HG02973 (cell line): ENCODE measurements around the gene SRGAP2C.
"Not testable (repeated sequence)": the region's sequence is repeated elsewhere in the genome, so short reads cannot be mapped to it uniquely, and the experiment has no call there.

ENCODE experiments used
- ATAC-seq: cut with Tn5 transposase; IDR thresholded peaks from one replicate; pipeline ENCODE4 v1.9.1; 2021; ENCODE audit warnings: moderate library complexity; ENCODE audit not compliant: unreplicated experiment

The SRGAP2C gene

DNA sequence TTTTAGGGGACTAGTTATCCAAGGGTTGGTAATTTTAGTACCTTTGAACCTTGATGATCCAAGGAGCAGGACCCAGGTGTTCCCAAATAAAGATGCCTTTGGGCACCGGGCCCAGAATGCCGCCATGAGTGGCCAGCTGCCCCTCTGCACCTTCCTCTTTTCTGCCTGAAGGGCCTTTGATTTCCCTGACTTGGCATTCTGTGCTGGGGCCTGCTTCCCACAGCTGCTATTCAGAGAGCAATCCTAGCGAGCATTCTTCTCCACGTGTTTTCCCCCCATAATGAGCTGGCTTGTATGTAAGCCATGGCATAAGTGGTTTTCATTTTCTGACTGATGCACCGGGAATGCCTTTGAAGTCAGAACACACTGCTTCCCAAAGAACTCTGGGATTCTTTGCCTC lies 184.1 kb downstream of the SRGAP2C start:
- not testable (repeated sequence) for ATAC-seq

DNA sequence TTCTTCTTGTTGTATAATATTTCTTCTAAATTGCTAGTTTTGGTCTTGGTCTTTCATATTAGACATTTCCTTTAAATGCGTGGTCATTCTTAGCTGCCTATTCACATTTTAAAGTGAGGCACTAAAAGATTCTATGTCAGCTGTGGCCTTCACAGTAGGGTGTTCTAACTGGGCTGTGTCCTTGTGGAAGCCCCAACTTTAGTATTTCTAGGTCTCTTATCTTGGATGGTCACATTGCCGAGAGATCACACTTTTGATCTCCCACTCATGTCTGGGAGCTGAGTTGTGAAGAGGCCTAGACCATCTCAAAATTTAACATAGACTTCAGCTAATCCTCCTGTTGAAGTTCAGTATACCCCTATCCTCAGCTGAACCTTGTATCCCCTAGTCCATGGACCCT lies 185.2 kb downstream of the SRGAP2C start:
- not testable (repeated sequence) for ATAC-seq

GRCh38 chr1:121374851-121375367 lies 190.1 kb downstream of the SRGAP2C start:
- not testable (repeated sequence) for ATAC-seq

- ATAC-seq, result not testable (repeated sequence)
These were observed 192.2 kb downstream of the SRGAP2C start for GRCh38 chr1:121376986-121377385.

GRCh38 chr1:121378757-121379156 lies 194.0 kb downstream of the SRGAP2C start:
- ATAC-seq, result not testable (repeated sequence)

DNA sequence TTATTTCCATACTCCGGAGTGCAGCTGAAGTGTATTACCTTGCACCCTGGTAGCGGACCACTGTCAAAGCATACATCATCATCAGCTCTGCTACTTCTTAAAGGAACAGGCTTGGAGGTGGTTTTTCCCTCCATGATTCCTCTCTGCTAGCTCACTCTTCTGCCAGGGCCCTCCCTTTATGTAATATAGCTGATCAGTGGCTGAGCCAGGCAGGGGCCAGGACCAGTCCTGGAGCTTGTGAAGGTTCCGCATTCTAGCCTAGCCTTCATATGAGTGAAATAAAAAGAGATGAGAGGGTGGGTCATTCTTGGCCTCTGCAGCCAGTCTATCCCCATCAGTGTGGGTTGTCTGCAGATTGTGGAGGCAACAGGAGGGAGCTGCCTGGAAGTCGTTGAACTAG lies 200.0 kb downstream of the SRGAP2C start:
- ATAC-seq, result not testable (repeated sequence)

DNA sequence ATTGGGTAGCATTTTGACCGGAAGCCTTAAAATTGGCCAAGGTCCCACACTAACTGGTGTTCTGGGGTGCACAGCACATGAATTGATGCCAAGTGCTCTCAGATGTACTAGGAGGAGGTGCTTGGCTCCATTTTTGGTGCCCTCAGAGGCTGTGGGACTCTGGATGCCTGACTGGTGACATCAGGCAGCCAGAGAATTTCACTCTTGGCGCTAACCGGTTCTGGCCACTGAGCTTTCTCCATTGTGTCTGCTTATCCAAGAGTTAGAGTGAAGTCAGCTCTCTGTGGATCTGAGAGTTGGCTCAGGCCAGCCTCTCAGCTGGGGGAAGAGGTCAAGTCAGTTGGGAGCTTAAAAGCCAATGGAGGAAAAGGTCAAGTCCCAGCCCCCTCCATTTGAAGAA lies 200.4 kb downstream of the SRGAP2C start:
- not testable (repeated sequence) for ATAC-seq

GRCh38 chr1:121385563-121386288 lies 201.0 kb downstream of the SRGAP2C start:
- not testable (repeated sequence) for ATAC-seq

DNA sequence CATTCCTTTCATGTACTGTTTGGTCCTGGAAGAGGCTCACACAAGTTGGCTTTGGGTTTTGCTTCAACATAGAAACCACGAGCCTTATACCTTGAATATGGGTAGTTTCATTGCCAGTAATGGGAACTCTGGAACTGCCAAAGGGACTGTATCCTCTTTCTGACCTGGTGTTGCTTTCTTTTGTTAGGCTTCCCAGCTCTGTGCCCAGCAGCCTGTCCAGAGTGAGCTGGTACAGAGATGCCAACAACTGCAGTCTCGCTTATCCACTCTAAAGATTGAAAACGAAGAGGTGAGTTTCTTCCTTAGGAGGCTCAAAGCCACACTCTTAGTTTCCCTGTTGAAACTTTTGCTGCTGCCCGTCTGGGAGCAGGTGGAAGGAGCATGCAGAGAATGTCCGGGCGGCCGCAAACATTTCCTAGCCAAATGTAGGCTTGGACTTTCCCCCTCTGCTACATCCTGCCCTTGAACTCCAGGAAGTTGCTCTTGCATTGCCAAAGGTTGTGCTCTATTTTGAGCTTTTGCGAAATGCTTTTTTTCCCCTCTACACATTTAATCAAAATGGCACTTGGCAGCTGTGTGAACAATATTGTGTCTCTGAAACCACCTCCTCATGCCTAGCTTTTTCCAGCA lies 201.7 kb downstream of the SRGAP2C start:
- ATAC-seq, result not testable (repeated sequence)

DNA sequence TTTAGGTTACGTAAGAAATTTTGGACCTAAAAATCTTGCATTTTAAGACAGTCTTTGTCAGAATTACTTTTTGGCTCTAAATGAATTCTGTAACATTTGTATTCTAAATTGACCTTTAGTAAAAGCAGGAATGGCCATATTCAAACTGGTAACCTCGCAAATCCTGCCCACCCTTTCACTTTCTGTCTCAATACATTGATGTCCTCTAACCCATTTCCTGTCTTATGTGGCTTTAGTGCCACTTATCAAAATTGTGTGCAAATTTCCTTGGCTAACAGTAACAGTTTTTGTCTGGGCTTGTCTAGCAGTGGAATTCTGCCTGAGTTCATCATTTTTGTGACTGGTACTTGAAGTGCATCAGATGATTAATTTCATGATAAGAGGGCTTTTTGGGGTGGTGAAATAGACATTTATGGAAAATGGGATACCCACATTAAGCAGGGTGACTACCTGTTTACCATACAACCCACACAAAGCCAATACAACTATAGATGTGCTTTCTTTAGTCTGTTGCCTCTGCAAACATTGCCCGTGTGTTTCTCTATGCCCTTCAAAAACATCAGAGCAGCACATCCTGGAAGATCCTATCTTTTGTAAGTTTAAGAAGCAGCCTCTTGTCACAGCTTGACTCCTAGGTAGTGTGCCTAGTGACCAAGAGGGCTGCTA lies 205.3 kb downstream of the SRGAP2C start:
- ATAC-seq, result not testable (repeated sequence)

DNA sequence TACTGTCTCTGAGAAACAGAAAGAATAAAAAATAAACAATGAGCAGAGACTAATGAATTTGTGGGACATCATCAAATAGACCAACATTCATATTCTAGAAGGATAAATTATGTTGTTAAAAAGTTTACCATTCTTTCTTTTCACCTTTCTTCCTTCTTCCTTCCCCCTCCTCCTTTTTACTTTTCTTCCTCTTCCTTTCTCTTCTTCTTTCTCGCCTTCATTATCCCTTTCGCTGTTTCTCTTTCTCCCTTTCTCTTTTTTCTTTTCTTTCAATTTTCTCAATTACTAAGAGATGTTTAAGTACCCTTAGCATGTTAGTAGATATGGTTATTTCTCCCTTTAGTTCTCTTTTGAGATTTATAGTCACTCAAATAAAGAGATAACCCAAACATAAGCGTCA lies 207.4 kb downstream of the SRGAP2C start:
- ATAC-seq, result not testable (repeated sequence)

- ATAC-seq, result not testable (repeated sequence)
These were observed 211.0 kb downstream of the SRGAP2C start for GRCh38 chr1:121395718-121396201.

DNA sequence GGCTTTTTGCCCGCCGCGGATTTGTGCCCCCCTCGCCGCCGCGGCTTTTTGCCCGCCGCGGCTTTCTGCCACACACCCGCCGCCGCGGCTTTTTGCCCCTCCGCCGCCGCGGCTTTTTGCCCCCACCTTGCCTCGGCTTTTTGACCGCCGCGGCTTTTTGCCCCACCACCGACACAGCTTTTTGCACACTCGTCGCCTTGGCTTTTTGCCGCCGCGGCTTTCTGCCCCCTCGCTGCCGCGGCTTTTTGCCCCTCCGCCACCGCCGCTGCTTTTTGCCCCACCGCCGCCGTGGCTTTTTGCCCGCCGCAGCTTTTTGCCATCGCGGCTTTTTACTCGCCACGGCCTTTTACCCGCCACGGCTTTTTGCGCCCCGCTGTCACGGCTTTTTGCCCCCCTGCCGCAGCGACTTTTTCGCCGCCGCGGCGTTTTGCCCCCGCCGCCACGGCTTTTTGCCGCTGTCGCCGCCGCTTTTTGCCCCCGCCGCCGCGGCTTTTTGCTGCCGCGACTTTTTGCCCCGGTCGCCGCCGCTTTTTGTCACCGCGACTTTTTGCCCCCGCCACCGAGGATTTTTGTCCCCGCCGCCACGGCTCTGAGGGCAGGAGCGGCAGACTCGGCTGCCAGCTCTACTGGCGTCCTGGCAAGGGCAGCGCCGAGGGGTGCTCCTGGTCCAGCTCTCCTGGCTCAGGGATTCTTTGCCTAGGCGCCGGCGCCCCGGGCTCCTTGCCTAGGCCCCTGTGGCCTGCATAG lies 211.7 kb downstream of the SRGAP2C start:
- not testable (repeated sequence) for ATAC-seq

GRCh38 chr1:121397101-121397500 lies 212.3 kb downstream of the SRGAP2C start:
- ATAC-seq, result not testable (repeated sequence)

- not testable (repeated sequence) for ATAC-seq
These were observed 214.4 kb downstream of the SRGAP2C start for GRCh38 chr1:121399193-121399592.

GRCh38 chr1:121400108-121400507 lies 215.3 kb downstream of the SRGAP2C start:
- not testable (repeated sequence) for ATAC-seq

DNA sequence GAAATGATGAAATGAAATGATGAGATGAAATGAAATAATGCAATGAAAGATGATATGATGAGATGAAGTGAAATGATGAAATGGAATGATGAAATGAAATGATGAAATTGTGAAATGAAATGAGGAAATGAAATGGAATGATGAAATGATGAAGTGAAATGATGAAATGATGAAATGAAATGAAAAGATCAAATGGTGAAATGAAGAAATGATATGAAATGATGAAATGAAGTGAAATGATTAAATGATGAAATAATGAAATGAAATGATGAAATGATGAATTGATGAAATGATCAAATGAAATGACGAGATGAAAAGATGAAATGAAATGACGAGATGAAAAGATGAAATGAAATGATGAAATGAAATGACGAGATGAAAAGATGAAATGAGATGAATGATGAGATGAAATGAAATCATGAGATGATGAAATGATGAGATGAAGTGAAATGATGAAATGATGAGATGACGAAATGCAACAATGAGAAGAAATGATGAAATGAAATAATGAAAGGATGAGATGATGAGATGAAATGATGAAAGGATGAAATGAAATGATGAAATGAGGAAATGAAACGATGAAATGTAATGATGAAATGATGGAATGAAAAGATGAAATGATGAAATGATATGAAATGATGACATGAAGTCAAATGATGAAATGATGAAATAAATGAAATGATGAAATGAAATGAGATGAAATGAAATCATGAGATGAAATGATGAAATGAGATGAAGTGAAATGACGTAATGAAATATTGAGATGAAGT lies 216.0 kb downstream of the SRGAP2C start:
- ATAC-seq, result not testable (repeated sequence)

DNA sequence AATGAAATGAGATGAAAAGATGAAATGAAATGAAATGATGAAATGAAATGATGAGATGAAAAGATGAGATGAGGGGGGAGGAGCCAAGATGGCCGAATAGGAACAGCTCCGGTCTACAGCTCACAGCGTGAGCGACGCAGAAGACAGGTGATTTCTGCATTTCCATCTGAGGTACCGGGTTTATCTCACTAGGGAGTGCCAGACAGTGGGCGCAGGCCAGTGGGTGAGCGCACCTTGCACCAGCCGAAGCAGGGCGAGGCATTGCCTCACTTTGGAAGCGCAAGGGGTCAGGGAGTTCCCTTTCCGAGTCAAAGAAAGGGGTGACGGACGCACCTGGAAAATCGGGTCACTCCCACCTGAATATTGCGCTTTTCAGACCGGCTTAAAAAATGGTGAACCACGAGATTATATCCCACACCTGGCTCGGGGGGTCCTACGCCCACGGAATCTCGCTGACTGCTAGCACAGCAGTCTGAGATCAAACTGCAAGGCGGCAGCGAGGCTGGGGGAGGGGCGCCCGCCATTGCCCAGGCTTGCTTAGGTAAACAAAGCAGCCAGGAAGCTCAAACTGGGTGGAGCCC lies 216.7 kb downstream of the SRGAP2C start:
- ATAC-seq, result not testable (repeated sequence)

GRCh38 chr1:121403254-121403653 lies 218.5 kb downstream of the SRGAP2C start:
- not testable (repeated sequence) for ATAC-seq

- no peak for ATAC-seq
These were observed 223.6 kb downstream of the SRGAP2C start for GRCh38 chr1:121408354-121408753.
